HG03565 (cell line): ENCODE results near the gene PRR5L.
"Not testable (repeated sequence)": the region's sequence is repeated elsewhere in the genome, so short reads cannot be mapped to it uniquely, and the experiment has no call there.

ENCODE experiments used
- ATAC-seq: cut with Tn5 transposase; IDR thresholded peaks from one replicate; pipeline ENCODE4 v1.9.1; 2021; ENCODE audit warnings: mild to moderate bottlenecking, moderate library complexity; ENCODE audit not compliant: unreplicated experiment

The PRR5L gene

GRCh38 chr11:36487619-36488018 lies 191.5 kb downstream of the PRR5L start:
- ATAC-seq = no peak

- no peak for ATAC-seq
Measured at GRCh38 chr11:36488096-36488495, 192.0 kb downstream of the PRR5L start.

- ATAC-seq = no peak
Measured at GRCh38 chr11:36490026-36490806, 194.1 kb downstream of the PRR5L start.

- ATAC-seq = peak; percentile 47
Measured at GRCh38 chr11:36492724-36493304, 196.7 kb downstream of the PRR5L start.

GRCh38 chr11:36493332-36493731 lies 197.2 kb downstream of the PRR5L start:
- no peak for ATAC-seq

GRCh38 chr11:36498721-36499120 lies 202.6 kb downstream of the PRR5L start:
- ATAC-seq = no peak

- no peak for ATAC-seq
Measured at GRCh38 chr11:36499315-36499714, 203.2 kb downstream of the PRR5L start.

GRCh38 chr11:36500315-36500721 lies 204.2 kb downstream of the PRR5L start:
- peak; percentile 96 for ATAC-seq

- ATAC-seq = no peak
Measured at GRCh38 chr11:36501236-36501635, 205.1 kb downstream of the PRR5L start.

- ATAC-seq = no peak
Measured at GRCh38 chr11:36507824-36508489, 211.9 kb downstream of the PRR5L start.

GRCh38 chr11:36508743-36509142 lies 212.7 kb downstream of the PRR5L start:
- no peak for ATAC-seq

GRCh38 chr11:36509201-36509639 lies 213.1 kb downstream of the PRR5L start:
- no peak for ATAC-seq

- ATAC-seq = peak; percentile 91
Measured at GRCh38 chr11:36509694-36510593, 213.9 kb downstream of the PRR5L start, which contains the start of gene TRAF6. TRAF6 (minus strand) TSS chr11:36510272; CDS start chr11:36501515, 8,757 bp downstream.

GRCh38 chr11:36510594-36510942 lies 214.5 kb downstream of the PRR5L start:
- ATAC-seq = no peak

GRCh38 chr11:36511062-36511461 lies 215.0 kb downstream of the PRR5L start:
- ATAC-seq = not testable (repeated sequence)

GRCh38 chr11:36512016-36512415 lies 215.9 kb downstream of the PRR5L start:
- no peak for ATAC-seq

GRCh38 chr11:36513965-36514364 lies 217.9 kb downstream of the PRR5L start:
- no peak for ATAC-seq
